ENCODE results near the gene CCSER1. TPM values are rescaled to one million over a fixed set of nuclear protein-coding genes. Genes with fewer than 3 reads are reported as not detected.

The CCSER1 gene
- total and polyA plus RNA-seq, 2 of the 8 experiments (the other 6 are each of a cell fraction or from before 2014, with no cell fraction given), result 0.26 to 0.84 TPM

DNA sequence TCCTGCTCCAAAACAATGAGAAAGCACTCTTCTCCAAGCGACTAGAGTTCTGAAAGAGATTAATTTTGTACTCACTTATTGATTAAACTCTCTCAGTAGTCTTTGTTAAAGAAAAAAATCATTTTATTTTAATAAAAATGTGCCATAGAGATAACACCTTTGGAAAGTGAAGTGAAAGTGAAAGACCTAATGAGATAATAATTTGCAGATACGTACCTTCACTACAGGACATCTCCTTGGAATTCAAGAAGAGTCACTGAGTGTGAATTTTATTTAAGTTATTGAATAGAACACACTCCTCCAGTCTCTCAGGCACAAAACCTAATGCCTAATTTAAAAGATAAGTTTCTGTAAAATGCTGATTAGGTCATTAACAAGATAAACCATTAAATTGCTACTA is 1106.0 kb downstream of the CCSER1 start:
- H3K79me1 ChIP-seq (ENCODE audit: low read depth, low read length), result no peaks in the 10 kb centered on the region
- DNase-seq (ENCODE audit: low read depth in 1 of 2, low spot score in 2 of 2), result no peak
- no peak overlapping the region for H2BK120ac ChIP-seq (replicated peaks; ENCODE audit: low read depth, low read length)
- no peak overlapping the region for H3K18ac ChIP-seq (ENCODE audit: extremely low read depth, low read length)
- H2BK15ac ChIP-seq (ENCODE audit: low read length), result no peak overlapping the region
- H4K91ac ChIP-seq (replicated peaks; ENCODE audit: insufficient read length, low read length), result no peak overlapping the region
- no peak overlapping the region for H4K5ac ChIP-seq (ENCODE audit: insufficient read length, low read depth, low read length)
- H2BK12ac ChIP-seq (ENCODE audit: low read depth, low read length), result no peak overlapping the region
- H2AK5ac ChIP-seq (ENCODE audit: low read depth, low read length), result no peak overlapping the region
- no peak overlapping the region for H3K14ac ChIP-seq (ENCODE audit: insufficient read length)
- 0 out of 2 replicates have a peak overlapping the region, but pooled peaks have one; percentile 15 for H2AFZ ChIP-seq (ENCODE audit: low read length)
- H2BK5ac ChIP-seq (ENCODE audit: low read depth, low read length), result no peak overlapping the region
- no peaks in the 10 kb centered on the region for H3K4me1 ChIP-seq (replicated peaks in 1 of 4; ENCODE audit: control insufficient read depth in 3 of 4, insufficient read depth in 4 of 4, low read length in 3 of 4)
- H3K4me3 ChIP-seq (ENCODE audit: extremely low read depth in 1 of 4, insufficient read depth in 2 of 4, low read depth in 3 of 4, low read length in 4 of 4), result no peak overlapping the region
- no peak overlapping the region for H3K4ac ChIP-seq (replicated peaks; ENCODE audit: insufficient read length, low read depth, low read length)
- H2BK20ac ChIP-seq (ENCODE audit: low read length), result no peak overlapping the region
- H3K4me2 ChIP-seq (ENCODE audit: insufficient read depth in 1 of 2, low read depth in 2 of 2, low read length in 2 of 2), result no peak overlapping the region
- H4K8ac ChIP-seq (ENCODE audit: extremely low read depth, insufficient read depth, low read length), result no peak overlapping the region
- H3K56ac ChIP-seq (replicated peaks; ENCODE audit: insufficient read length, low read depth, low read length), result no peak overlapping the region
- POLR2A ChIA-PET (ENCODE audit: partially characterized antibody), result no interaction called here
- no peaks in the 10 kb centered on the region for H4K20me1 ChIP-seq (replicated peaks in 1 of 2; ENCODE audit: control insufficient read depth in 1 of 2, insufficient read depth in 2 of 2, low read length in 2 of 2)
- no peak overlapping the region for H3K27ac ChIP-seq (ENCODE audit: low read depth, low read length)
- no peaks in the 10 kb centered on the region for H3K23me2 ChIP-seq (ENCODE audit: low read depth, low read length)
- H3K79me2 ChIP-seq (ENCODE audit: control insufficient read depth in 1 of 2, insufficient read depth in 2 of 2, low read length in 2 of 2), result no peaks in the 10 kb centered on the region
- no peaks in the 10 kb centered on the region for H3K27me3 ChIP-seq (replicated peaks in 1 of 4; ENCODE audit: control insufficient read depth in 3 of 4, extremely low read depth in 1 of 4, insufficient read depth in 3 of 4, low read length in 3 of 4)
- H3K23ac ChIP-seq (ENCODE audit: insufficient read length), result no peak overlapping the region
- CTCF ChIA-PET (ENCODE audit: partially characterized antibody), result no interaction called here
- no peaks in the 10 kb centered on the region for H3K36me3 ChIP-seq (ENCODE audit: control insufficient read depth in 2 of 4, insufficient read depth in 4 of 4, low read length in 3 of 4)
- H3K9me3 ChIP-seq (ENCODE audit: insufficient read depth in 2 of 2, low read depth in 1 of 2, low read length in 1 of 2), result no peaks in the 10 kb centered on the region
- FAIRE-seq, result no peak
- H3K9ac ChIP-seq (replicated peaks in 1 of 4; ENCODE audit: extremely low read depth in 1 of 4, low read depth in 3 of 4, low read length in 3 of 4), result no peak overlapping the region
- 57% methylated on average over 2 of the region's 2 CpGs; no CpG with 5 or more reads in 1 of the 2 experiments for WGBS, 2 experiments (ENCODE audit: extremely low coverage in 1 of 2, insufficient coverage in 1 of 2, insufficient read length in 1 of 2, insufficient replicate concordance in 2 of 2, low coverage in 1 of 2, low lambda C conversion rate in 2 of 2, missing lambda C conversion rate in 1 of 2)
- TF ChIP-seq, protein P1, sequence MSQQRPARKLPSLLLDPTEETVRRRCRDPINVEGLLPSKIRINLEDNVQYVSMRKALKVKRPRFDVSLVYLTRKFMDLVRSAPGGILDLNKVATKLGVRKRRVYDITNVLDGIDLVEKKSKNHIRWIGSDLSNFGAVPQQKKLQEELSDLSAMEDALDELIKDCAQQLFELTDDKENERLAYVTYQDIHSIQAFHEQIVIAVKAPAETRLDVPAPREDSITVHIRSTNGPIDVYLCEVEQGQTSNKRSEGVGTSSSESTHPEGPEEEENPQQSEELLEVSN (IDR thresholded peaks at IDR 0.05), result no peak
- TF ChIP-seq KDM5A (IDR thresholded peaks at IDR 0.05; ENCODE audit: low read length), result no peak
- no peak for TF ChIP-seq RXRA (IDR thresholded peaks at IDR 0.05; ENCODE audit: insufficient read depth, low read depth, low read length)
- no peak for TF ChIP-seq ZNF274 (IDR thresholded peaks at IDR 0.05; ENCODE audit: borderline replicate concordance, extremely low read depth, low read length)
- TF ChIP-seq CTCF (IDR thresholded peaks at IDR 0.05; ENCODE audit: control extremely low read depth in 1 of 3, insufficient read depth in 1 of 3, low read depth in 1 of 3, low read length in 3 of 3), result no peak
- no peak for TF ChIP-seq BACH1 (IDR thresholded peaks at IDR 0.05; ENCODE audit: low read length)
- no peak for TF ChIP-seq SP4 (IDR thresholded peaks at IDR 0.05; ENCODE audit: low read length)
- TF ChIP-seq TAF7 (optimal IDR thresholded peaks at IDR 0.05; ENCODE audit: borderline replicate concordance, low read depth, low read length), result no peak
- TF ChIP-seq SRF (IDR thresholded peaks at IDR 0.05; ENCODE audit: low read depth, low read length), result no peak
- TF ChIP-seq EP300 (IDR thresholded peaks at IDR 0.05; ENCODE audit: borderline replicate concordance in 1 of 2, low read depth in 2 of 2, low read length in 2 of 2), result no peak
- TF ChIP-seq SIX5 (IDR thresholded peaks at IDR 0.05; ENCODE audit: low read depth, low read length), result no peak
